Activated naive CD4-positive, alpha-beta T cell treated with anti-CD3 and anti-CD28 coated beads, Interleukin-2, amount 50 U/mL, for 16 hours (primary cell): ENCODE data around the gene PI4KA.

Experiments used
- DNase-seq: peaks from one replicate; pipeline ENCODE4 v3.0.0-alpha.2; 2020

PI4KA gene

DNA sequence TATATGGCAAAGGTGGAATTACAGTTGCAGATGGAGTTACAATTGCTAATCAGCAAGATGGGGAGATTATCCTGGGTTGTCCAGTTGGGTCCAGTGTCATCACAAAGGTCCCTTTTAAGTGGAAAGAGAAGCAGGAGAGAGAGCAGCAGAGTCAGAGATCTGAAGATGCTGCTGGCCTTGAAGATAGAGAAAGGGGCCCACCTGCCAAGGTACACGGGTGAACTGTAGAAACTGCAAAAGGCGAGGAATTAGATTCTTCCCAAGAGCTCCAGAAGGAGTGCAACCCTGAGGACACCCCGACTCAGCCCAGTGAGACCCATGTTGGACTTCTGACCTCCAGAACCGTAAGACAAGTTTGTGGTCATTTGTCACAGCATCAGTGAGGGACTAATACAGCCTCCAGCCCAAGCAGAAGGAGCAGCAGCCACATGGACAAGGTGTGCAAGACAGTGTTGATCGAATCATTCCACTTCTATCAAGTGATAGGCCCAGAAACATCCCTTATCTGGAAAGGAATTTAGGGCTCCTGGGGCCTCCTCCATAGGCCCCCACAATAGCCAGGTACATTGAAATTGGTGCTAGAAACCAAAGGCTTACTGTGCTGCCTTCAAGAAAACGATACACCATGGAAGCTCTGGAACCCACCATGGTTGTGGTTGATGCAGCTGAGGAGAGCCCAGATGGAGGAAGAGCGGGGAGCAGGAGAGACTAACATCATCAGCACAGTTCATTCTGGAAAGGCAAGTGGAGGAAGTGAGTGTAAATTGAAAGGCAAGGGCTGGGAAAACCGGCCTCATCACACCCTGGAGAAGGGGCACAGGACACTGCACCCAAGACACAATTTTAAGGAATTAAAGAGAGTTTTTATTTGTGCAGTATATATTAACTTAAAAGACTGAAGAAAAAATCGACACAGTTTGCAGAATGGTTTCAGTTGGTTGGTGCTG lies 23.5 kb upstream of the PI4KA start:
- DNase-seq: no peak

DNA sequence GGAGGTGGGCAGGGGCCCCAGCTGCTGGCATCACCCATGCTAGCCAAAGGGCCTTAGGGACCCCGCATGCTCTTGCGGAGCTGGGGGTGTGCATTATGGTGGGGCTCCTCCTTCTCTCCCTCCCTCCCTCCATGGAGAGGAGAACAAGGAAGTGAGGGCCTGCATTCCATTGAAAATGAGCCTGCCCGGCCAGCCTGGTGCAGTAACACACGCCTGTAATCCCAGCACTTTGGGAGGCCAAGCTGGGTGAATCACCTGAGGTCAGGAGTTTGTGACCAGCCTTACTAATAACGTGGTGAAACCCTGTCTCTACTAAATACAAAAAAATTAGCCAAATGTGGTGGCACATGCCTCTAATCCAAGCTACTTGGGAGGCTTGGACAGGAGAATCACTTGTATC lies 22.6 kb upstream of the PI4KA start:
- no peak for DNase-seq

DNA sequence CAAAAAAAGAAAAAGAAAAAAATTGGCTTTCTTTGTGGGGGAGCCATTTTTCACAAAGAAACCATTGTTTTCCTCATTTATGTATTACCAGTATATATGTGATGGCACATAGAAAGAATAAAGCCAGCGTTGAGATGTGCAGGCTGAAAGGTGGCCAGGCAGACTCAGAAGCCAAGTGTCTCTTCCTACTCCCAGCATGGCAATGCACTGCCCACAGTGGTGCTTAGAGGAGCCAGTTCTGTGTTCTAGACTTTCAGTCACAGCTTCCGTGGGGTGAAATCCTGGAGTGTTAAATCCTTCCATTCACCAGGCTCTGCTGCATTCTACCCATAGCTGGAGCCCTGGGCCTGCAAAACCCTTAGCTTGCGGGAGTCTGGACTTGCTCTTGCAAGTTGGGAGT lies 19.1 kb upstream of the PI4KA start:
- no peak for DNase-seq

DNA sequence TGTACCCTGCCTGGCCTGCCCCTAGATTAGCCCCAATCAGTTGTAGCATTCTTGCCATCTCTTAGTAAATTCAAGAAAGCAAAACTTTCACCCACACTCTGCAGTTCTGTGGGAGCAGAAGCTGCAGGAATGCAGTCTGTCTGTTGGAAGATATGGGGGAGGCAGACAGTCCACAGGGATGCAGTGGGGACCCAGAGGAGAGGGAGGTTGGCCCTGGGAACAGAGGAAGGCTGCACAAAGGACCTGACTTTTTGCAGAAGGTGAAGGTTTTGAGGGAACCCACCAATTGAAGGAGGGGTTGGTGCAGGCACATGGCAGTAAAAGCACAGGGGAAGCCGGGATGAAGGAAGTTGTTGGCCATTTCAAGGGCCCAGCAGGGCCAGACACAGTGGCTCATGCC lies 16.7 kb upstream of the PI4KA start:
- DNase-seq: no peak

DNA sequence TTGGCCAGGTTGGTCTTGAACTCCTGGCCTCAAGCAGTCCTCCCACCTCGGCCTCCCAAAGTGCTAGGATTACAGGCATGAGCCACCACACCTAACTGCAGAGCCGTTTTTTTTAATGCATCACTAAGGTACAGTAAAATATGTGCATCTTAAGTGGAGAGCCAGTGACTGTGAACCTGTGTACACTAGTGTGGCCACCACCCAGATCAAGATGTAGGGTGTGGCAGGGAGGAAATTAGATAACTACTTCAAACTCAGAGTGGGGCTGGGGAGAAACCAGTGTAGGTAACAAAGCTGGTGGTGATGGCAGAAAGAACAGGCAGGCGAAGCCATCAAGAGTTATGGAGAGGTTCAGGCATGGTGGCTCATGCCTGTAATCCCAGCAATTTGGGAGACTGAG lies 14.6 kb upstream of the PI4KA start:
- DNase-seq: no peak

DNA sequence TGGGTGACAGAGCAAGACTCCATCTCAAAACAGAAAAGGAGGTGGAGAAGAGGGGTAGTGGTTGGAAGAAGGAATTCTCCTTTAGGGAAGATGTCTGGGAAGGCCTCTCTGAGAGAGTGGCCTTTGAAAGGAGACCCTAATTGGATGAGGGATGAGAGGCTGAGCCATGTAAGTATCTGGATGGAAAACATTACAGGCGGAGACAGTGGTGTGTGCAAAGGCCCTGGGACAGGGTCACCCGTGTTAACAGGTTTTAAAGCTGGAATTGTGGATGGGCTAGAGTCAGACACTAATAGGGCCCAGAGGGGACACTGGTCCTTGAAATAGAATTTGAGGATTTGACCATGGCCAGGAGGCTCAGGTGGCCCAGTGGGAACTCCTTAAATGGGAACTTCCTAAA lies 10.6 kb upstream of the PI4KA start:
- DNase-seq: no peak

DNA sequence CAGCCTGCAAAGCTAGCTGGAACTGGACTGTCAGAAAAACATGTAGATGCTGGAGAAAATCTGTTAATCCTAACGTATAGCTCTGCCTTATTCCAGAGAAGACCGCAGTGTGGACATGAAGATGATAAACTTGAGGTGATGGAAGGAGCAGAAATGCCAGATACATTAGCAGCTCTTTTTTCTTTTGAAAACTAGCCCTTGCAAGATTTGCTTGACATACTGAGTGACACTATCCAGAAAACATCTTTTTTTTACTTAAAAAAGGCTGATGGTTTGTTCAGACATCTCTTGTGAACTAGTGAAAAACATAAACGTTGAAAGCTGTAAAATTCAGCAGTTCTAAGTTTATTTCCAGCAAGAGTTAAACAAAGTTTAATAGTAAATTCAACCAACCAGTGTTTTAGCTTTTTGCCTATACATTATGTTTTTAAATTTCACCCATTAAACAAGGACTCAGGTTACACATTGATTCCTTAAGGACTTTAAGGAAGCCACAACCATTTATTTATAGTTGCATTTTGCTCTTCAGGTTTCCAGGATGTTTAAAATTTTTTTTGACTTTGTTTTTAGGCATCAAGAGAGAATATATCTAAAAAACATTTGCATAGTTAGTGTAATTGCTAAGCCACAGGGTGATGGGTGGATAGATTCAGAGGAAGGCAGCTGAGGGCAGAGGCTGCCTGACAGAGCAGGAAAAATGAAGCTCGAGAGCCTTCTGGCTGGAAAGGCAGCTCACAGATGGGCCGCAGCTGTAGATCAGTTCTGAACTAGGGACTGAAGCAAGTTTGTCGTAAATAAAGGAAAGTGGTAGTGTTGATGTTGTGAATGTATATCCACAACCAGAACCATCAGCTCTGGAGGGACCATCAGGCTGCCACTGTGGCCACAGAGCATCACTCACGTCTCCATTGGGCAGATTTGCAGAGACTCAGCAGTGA lies 9.7 kb upstream of the PI4KA start:
- DNase-seq: no peak

DNA sequence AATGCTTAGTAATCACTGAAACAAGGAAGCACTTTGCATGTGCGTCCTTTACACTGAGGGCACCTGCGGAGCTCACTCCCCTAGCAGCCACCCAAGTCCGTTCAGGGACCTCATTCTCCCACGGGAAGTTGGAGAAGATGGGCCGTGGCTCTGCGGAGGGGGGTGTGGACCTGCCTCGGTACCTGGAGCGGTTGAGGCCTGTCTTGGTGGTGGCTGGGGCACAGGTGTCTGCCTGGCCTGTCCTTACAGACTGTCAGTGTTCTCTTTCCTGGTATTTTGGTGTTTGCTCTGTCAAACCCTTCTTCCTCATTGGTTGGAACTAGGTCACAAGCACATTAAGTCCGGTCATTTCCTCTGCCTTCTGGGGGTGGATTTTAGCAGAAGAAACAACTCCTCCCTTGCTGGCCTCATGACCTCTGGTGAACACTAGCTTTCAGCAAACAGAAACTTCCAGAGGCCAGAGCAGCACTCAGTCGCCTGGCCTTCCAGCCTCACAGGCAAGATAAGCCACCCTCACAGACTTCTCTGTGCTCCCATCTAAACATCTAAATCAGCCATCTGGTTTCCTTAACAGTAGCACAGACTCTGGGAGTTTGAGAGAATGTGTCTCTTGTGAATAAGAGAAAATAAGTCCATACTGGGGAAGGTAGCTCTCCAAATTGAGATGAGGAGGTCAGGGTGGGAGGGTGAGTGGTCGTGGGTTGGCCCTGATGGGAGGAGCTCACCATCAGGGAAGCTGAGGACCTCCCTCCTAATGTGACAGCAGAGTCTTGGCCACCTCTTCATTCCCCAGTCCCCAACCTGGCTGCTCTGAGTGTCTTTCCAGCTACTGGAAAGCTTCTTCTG lies 8.8 kb upstream of the PI4KA start:
- DNase-seq: no peak

DNA sequence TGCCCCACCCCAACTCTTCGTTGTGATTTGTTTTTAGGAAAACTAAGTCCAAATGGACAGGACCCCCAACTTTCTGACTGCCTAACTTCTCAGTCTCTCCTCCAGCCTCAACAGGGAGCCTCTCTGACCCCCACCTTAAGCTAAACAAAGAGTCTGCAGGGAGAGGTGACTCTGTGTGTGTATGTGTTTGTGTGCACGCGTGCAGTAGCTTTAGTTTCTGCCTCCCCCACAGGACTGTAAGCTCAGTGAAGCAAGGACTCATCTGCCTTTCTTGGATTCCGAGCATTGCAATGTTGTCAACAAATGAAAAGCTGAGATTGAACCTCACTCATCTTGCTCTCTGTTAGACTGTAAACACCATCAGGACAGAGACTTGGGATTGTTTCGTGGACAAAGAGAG lies 8.1 kb upstream of the PI4KA start:
- DNase-seq: no peak

DNA sequence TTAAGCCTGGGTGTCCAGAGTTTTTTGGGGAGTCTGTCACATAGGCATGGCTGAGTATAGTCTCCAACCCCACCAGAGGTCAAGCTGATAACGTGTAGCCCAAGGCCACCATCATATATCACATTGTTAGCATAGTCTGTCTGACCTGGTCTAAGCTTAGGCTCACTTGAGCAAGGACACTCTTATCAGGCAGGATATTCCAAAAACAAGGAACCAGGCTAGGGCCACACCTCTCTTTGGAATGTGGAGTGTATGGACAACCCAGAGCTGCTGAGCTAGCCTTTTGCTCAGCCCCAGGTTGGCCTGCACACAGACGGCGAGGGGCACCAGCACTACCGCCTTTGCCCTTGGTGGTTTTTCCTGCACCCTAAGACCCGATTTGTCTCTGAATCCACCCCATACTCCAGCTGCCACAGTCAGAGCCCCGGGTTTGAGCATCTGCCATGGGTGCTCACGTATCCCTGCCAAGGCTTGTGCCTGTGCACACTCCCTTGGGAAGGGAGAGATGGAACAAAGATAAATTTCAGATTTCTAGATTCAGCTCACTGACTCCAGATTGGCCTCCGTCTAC lies 7.3 kb upstream of the PI4KA start:
- DNase-seq: no peak

DNA sequence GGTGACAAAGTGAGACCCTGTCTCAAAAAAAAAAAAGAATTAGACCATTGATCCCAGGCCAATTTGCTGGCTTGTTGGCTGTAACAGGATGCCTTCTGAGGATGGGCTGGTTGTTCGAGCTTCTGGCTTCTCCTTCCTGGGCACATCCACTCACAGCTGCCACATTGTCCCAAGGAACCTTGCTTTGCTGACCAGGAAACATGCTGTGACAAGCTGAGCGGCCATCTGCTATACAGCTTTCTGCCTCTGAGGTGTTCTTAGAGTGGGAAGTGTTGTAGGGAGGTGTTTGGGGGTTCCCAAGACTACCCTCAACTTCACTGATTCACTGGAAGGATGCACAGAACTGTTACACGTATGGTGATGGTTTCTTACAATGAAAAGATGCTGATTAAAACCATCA lies 6.7 kb upstream of the PI4KA start:
- DNase-seq: no peak

DNA sequence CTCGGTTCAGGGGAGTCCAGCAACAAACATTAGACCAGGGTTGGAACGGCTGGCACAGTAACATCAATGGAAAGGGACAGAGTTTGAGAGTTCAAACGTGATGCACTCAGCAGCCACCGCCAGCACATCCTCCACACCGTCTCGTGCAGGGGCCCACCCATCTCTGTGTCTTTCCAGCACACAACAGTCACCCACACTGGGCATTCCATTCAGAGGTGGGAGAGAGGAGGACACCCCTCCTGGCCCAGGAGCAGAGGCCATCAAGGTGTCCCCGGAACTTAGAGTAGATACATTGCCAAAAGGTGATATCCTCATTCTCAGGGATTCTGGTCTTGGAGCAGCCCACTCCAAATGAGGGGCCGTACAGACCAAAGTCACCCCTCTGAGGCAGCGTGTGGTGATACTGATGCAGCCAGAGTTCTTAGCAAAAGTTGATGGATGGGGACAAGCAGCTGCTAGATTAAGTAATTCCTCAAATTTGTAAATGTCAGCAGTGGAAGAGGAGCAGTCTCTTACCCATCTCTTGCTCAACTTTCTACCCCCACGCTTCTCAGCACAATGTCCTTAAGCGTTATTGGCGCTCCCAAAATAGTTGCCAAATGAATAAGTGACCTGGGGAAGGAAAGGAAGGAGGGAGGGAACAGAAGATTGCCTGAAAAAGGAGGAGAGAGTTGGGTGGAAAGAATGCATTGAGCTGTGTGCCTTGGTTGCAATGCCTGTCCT lies 5.7 kb upstream of the PI4KA start:
- no peak for DNase-seq

DNA sequence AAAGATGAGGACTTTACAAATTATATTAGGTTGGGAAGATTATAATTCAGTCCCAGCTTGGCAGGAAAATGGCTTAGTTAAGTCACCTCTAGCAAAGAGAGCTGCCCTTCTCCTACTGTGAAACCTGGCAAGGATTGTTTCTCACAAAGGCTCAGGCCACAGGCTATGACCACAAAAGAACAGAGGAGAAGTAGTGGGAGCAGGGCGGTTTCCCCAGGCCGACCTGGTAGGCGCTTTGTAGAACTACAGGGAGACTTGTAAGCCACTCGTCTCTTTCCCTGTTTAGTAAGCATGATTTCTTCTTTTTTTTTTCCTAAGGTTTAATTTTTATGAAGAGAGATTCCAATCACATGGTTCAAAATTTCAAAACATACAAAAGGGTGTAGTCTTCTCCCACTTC lies 4.8 kb upstream of the PI4KA start:
- DNase-seq: no peak

DNA sequence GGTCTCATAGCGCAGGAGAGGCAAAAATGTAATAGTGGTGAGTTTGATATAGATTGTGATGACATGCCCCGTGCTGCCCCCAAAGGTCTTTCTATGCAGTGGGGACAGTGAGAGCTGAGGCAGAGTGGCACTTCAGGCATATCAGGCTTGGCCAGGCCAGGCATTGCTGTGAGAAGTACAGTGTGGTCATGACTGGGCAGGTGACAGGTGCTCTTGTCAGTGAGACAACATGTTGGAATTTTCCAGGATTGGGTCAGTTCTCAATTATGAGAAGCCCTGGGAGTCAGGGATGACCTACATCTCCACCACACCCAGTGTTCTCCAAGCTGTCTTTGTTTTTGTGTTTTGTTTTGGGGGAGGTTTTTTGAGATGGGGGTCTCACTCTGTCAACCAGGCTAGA lies 3.9 kb upstream of the PI4KA start:
- no peak for DNase-seq

DNA sequence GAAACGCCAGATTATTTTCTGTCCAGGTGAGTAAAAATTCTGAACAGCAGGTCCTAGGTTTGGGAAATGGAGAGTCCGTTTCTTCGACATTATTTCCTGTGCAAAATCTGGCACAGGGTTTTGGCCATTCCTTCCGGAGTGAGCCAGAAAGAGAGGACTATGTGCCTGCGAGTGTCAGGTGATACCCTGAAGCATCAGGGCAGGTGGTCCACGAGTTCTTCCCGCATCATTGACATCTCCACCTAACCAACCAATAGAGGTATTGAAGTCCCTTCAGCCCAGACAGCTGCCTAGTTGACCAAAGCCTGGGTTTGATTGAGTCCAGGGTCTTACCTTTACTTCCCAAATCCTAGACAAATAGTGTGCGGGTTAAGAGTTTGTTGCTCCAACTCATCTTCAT lies 1.0 kb upstream of the PI4KA start:
- DNase-seq: no peak

DNA sequence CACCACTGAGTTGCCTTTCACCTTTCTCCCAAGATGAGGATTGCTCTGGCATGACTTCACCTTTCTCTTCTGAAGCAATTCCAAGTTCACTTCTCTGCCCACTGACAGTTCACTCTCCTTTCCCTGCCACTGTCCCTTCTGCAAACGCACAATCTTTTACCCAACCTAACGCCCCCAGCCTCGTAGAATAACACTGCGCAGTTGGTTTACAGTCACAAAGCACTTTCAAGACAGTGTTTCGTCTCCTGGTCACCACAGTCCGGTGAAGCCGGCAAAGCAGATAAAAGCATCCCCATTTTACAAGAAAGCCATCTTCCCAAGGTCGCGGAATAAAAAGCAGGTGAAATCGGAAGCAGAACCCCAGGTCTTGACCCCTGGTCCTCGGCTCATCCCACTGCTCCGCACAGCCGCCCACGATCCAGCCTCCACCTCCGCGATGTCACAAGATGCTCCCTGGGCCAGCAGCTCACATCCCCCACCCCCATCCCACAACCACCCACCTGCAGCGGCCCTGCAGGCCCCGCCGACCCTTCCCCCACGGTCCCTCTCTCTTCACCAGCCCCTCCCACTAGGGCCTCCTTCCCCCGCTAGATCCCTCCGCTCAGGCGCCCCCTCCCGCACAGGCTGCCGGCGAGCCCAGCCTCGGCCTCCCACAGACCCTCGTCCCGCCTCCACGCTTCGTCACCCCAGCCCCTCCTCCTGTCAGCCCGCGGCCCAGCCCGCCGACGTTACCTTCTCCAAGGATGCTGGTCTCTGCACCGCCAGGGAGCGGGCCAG lies 585 bp downstream of the PI4KA start:
- DNase-seq: peak; percentile 86

DNA sequence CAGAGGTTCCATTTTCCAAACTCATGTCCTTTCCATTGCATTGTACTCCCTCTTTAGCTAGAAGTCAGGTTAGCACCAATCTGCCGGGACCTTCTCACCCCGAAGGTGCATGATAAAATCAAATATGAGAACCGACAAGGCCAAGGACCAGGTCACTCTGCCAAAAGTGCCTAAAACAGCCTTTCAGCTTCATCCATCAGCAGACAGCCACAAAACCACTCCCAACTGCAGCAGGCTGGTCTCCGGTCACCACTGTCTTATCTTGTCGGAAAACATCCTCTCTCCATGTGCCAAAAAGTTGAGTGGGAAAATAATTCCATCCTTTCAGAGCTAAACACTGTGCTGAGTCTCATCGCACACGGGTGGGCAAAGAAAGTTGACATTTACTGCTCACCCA lies 1.4 kb downstream of the PI4KA start:
- no peak for DNase-seq

DNA sequence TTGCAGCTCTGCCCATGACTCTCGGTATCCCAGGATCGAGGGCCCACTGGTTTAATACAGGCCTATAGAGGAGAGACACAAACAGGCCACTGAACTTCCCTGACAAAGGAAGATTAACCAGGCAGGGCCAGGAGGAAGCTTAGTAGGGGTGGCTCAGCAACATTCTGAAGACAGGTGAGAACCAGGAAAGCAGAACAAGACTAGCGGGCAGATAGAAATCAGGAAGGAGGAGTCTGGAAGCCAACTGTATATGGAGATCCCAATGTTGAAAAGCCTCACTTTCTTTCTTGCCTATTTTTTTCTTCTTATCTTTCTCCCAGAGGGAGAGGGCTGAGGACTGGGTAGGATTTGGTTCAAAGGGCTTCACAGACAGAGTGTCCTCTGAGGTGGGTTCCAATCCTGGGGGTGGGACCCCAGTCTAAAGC lies 5.4 kb downstream of the PI4KA start:
- no peak for DNase-seq

DNA sequence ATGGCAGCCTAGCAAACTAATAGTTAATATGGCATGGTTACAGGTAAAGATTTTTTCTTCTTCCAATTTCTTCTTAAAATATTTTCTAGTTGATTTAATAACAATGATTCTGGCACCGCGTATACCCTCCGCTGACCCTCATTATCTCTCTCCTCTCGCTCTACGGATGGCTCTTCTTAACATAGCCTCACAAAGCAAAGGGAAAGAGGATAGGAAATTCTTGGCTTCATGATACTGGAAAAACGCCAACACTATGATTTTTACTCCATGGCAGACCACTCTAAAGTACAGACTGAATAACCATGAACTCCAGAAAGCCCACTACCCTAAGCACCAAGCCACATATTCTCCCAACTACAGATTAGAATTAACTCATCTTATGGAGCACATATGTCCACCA lies 6.1 kb downstream of the PI4KA start:
- DNase-seq: no peak

DNA sequence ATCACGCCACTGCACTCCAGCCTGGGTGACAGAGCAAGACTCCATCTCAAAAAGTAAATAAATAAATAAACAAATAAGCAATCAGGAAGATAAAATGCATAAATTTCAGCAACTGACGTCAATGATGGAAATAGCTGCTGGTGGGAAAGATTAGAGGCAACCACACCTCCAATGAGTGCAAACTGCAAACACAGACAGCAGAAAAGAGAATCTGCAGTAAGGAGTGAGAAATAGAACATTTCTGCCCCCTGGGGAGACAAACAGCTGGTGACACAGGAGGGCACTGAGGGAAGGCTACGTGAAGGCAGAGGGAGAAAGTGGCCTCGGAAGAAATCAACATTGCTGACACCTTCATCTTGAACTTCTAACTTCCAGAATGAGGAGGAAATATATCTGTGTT lies 6.5 kb downstream of the PI4KA start:
- DNase-seq: no peak

DNA sequence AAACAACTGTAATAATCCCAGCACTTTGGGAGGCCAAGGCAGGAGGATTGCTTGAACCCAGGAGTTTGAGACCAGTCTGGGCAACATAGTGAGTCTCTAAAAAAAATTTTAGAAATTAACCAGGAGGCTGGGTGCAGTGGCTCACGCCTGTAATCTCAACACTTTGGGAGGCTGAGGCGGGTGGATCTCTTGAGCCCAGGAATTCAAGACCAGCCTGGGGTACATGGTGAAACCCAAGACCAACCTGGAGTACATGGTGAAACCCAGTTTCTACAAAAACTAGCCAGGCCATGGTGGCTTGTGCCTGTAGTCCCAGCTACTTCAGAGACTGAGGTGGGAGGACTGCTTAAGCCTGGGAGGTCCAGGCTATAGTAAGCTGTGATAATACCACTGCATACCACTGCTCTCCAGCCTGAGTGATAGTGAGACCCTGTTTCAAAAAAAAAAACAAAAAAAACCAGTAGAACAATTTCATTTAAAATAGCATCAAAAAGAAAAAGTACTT lies 11.2 kb downstream of the PI4KA start:
- no peak for DNase-seq
